ENCODE measurements around the gene RPS18. TPM values are rescaled to one million over a fixed set of nuclear protein-coding genes. Genes with fewer than 3 reads are reported as not detected.

Gene RPS18
- total and polyA plus RNA-seq, 9 donors = 4,177 to 11,953 (median 5,981) TPM

DNA sequence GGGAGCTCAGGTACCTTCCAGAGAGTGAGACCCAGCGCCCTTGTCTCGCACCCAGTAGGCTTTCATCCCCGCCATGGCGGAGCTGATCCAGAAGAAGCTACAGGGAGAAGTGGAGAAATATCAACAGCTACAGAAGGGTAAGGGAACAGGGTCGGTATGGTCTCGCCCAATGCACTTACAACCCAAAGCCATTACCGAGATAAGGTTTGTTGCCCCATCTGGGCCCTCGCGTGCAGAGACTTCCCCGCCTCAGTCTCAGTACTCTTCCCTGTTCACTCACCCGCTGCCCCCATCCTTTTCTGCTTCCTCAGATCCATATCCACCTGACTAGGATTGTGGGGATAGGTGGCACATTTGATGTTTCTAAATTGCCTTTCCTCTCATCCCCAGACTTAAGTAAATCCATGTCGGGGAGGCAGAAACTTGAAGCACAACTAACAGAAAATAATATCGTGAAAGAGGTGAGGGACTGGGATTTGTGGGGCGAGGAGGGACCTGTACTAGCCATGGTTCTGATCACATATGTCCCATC lies 18.0 kb downstream of the RPS18 start:
- DNase-seq = no peak
- TF ChIP-seq POLR2A (IDR thresholded peaks at IDR 0.05) (no peak), EP300 (IDR thresholded peaks at IDR 0.05) (no peak)
- TF ChIP-seq, protein P1, sequence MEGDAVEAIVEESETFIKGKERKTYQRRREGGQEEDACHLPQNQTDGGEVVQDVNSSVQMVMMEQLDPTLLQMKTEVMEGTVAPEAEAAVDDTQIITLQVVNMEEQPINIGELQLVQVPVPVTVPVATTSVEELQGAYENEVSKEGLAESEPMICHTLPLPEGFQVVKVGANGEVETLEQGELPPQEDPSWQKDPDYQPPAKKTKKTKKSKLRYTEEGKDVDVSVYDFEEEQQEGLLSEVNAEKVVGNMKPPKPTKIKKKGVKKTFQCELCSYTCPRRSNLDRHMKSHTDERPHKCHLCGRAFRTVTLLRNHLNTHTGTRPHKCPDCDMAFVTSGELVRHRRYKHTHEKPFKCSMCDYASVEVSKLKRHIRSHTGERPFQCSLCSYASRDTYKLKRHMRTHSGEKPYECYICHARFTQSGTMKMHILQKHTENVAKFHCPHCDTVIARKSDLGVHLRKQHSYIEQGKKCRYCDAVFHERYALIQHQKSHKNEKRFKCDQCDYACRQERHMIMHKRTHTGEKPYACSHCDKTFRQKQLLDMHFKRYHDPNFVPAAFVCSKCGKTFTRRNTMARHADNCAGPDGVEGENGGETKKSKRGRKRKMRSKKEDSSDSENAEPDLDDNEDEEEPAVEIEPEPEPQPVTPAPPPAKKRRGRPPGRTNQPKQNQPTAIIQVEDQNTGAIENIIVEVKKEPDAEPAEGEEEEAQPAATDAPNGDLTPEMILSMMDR (IDR thresholded peaks at IDR 0.05) = no peak
- Histone ChIP-seq H3K9me3 (no peaks in the 10 kb centered on the region), H3K4me1 (ENCODE audit: insufficient read depth) (peaks cover 6% of the 10 kb centered on the region), H3K4me3 (peak overlapping the region; percentile 88), H3K27me3 (no peaks in the 10 kb centered on the region), H3K36me3 (no peaks in the 10 kb centered on the region), H3K27ac (peak overlapping the region in 1 of 2 donors; percentile 69)
- intact Hi-C loops (cut with DNase I) = loop anchor here in 2 of 4 donors (10.0 kb wide), 2 partner anchors 125 to 1345 kb away; partner anchors contain the start of genes CFB (in 1 of the 2), CUTA (in 1 of the 2) and PHF1 (in 1 of the 2)
- 1 to 6% (median 2%) methylated on average over 14 of the region's 14 CpGs for WGBS, 3 donors

DNA sequence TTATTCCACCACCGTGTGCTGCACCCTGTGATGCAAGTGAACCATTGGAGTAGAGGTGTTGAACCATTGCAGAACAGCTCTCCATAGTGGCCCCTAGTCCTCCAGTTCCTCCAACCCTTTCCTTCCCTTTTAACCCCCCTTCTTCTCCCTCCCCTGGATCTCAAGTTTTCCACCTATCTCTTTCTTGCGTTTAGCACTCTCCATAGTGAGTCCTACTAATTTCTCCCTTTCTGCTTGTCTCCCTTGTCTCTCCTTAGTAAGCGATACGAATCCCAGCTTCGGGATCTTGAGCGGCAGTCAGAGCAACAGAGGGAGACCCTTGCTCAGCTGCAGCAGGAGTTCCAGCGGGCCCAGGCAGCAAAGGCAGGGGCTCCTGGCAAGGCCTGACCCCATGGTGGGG lies 18.6 kb downstream of the RPS18 start:
- peaks cover 6% of the 10 kb centered on the region for H3K4me1 ChIP-seq (ENCODE audit: insufficient read depth)
- no peak overlapping the region for H3K27ac ChIP-seq
- WGBS, 3 donors = 55 to 64% (median 61%) methylated on average over 7 of the region's 7 CpGs
- TF ChIP-seq POLR2A (IDR thresholded peaks at IDR 0.05) (no peak), EP300 (IDR thresholded peaks at IDR 0.05) (no peak)
- TF ChIP-seq, protein P1 (IDR thresholded peaks at IDR 0.05) = no peak
- intact Hi-C loops (cut with DNase I) = loop anchor here in 1 of 4 donors (10.0 kb wide), 1 partner anchor 124 kb away; the partner anchor contains the start of genes CUTA and PHF1
- no peaks in the 10 kb centered on the region for H3K27me3 ChIP-seq
- no peaks in the 10 kb centered on the region for H3K36me3 ChIP-seq
- H3K9me3 ChIP-seq = no peaks in the 10 kb centered on the region
- H3K4me3 ChIP-seq = peak overlapping the region; percentile 88
- peak in 1 of 5 donors; percentile 47 for DNase-seq

DNA sequence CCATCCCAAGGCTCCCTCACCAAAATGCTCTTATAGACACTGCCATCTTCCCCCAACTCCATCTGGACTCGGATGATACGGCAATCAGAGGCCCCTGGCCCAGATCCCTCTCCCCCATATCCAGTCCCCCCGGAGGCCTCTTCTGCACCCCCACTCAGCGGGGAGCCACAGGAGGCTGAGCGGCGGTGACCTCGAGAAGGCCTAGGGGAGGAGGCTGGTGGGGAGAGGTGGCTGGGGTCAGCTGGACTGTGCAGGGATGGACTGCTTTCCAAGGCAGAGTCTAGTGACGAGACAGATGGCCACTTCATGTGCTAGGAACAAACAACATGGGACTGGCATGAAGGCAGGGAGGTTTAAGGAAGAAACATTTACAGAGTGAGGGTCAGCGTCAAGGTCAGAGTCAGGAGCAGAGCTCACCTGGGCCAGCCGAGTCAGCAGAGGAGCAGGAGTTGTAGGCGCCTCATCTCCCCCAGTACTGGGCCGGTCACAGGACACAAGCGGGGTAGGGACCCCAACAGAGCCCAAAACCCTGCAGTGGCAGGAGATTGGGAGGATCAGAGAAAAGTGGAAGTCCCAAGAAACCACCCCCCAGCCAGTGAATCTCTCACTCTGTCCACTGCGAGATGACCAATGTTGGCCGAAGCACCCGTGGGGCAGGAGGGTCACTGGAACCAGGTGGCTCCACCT lies 21.3 kb downstream of the RPS18 start:
- intact Hi-C loops (cut with DNase I) = loop anchor here in 1 of 4 donors (10.0 kb wide), 1 partner anchor 122 kb away; the partner anchor contains the start of genes CUTA and PHF1
- Histone ChIP-seq H3K27me3 (no peaks in the 10 kb centered on the region), H3K36me3 (no peaks in the 10 kb centered on the region), H3K4me3 (no peak overlapping the region), H3K4me1 (ENCODE audit: insufficient read depth) (peaks cover 10% of the 10 kb centered on the region), H3K27ac (no peak overlapping the region), H3K9me3 (no peaks in the 10 kb centered on the region)
- DNase-seq = no peak
- TF ChIP-seq POLR2A (IDR thresholded peaks at IDR 0.05) (no peak), EP300 (IDR thresholded peaks at IDR 0.05) (no peak)
- WGBS, 3 donors = 74 to 82% (median 80%) methylated on average over 16 of the region's 16 CpGs

DNA sequence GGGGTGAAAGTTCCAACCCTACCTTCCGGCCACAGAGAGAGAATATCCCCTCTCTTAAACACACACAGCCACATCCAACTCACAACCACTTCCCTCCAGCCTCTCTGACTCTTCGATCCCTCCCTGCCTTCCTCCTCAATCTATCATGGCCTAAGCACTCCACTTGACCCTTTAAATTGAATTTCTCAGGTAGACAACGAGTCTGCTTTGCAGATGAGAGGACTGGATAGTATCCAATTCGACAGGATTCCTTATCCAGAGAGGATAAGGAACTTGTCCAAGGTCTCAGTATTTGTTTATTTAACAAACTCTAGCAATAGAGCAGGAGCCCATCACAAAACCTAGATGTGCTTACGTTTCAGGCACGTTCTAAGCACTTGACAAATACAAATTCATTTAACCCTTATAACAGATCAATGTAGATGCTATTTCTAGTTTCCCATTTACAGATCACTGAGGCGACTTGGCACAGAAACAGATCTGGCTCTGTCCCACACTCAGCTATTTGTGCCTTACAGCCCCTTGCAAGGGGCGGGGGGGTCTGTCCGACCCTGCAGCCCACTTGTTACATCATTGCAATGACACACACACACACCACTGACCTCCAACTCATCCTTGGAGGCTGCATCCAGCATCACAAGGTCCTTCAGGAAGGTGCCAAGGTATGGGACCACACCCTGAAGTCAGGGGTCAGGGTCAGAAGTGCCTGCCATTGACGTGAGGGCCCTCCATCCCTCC lies 22.4 kb downstream of the RPS18 start:
- Histone ChIP-seq H3K4me1 (ENCODE audit: insufficient read depth) (peaks cover 6% of the 10 kb centered on the region), H3K36me3 (no peaks in the 10 kb centered on the region), H3K27ac (no peak overlapping the region), H3K4me3 (no peak overlapping the region), H3K9me3 (no peaks in the 10 kb centered on the region), H3K27me3 (no peaks in the 10 kb centered on the region)
- intact Hi-C loops (cut with DNase I) = loop anchor here in 1 of 4 donors (10.0 kb wide), 1 partner anchor 121 kb away; the partner anchor contains the start of genes CUTA and PHF1
- peak in 1 of 5 donors; percentile 19 for DNase-seq
- TF ChIP-seq POLR2A (IDR thresholded peaks at IDR 0.05) (no peak), EP300 (IDR thresholded peaks at IDR 0.05) (no peak)
- TF ChIP-seq, protein P1 (IDR thresholded peaks at IDR 0.05) = no peak
- whole genome bisulfite sequencing, 3 donors = 50 to 62% (median 56%) methylated on average over 10 of the region's 10 CpGs

Data from ovary (tissue), 9 donors.